AG10803 (cell line): Measurements from ENCODE around the gene UBE2Q1.

Source experiments
- DNase-seq: peaks from one replicate; pipeline ENCODE4 v3.0.0; 2010; ENCODE audit warnings: low read depth
- H3K4me3 ChIP-seq: 2 replicates; pipeline ENCODE4 v1.5.1; 2011; ENCODE audit warnings: mild to moderate bottlenecking, low read length, control low read depth
- TF ChIP-seq, protein P1 (sequence below): conservative IDR thresholded peaks from 2 replicates; pipeline ENCODE4 v1.5.1; 2011; ENCODE audit warnings: mild to moderate bottlenecking, low read length, control low read depth, inconsistent platforms

Gene UBE2Q1

GRCh38 chr1:154559466-154560044 is 1.1 kb upstream of the UBE2Q1 start:
- peak; percentile 90 for DNase-seq
- TF ChIP-seq, protein P1, sequence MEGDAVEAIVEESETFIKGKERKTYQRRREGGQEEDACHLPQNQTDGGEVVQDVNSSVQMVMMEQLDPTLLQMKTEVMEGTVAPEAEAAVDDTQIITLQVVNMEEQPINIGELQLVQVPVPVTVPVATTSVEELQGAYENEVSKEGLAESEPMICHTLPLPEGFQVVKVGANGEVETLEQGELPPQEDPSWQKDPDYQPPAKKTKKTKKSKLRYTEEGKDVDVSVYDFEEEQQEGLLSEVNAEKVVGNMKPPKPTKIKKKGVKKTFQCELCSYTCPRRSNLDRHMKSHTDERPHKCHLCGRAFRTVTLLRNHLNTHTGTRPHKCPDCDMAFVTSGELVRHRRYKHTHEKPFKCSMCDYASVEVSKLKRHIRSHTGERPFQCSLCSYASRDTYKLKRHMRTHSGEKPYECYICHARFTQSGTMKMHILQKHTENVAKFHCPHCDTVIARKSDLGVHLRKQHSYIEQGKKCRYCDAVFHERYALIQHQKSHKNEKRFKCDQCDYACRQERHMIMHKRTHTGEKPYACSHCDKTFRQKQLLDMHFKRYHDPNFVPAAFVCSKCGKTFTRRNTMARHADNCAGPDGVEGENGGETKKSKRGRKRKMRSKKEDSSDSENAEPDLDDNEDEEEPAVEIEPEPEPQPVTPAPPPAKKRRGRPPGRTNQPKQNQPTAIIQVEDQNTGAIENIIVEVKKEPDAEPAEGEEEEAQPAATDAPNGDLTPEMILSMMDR, result peak; percentile 95

GRCh38 chr1:154558720-154559465 is 431 bp upstream of the UBE2Q1 start:
- DNase-seq, result peak; percentile 99
- peak overlapping the region; percentile 76 for H3K4me3 ChIP-seq
- TF ChIP-seq, protein P1, result no peak

More at GRCh38 chr1:154559466-154560044, 1.1 kb upstream of the UBE2Q1 start:
- peak overlapping the region; percentile 76 for H3K4me3 ChIP-seq

DNA sequence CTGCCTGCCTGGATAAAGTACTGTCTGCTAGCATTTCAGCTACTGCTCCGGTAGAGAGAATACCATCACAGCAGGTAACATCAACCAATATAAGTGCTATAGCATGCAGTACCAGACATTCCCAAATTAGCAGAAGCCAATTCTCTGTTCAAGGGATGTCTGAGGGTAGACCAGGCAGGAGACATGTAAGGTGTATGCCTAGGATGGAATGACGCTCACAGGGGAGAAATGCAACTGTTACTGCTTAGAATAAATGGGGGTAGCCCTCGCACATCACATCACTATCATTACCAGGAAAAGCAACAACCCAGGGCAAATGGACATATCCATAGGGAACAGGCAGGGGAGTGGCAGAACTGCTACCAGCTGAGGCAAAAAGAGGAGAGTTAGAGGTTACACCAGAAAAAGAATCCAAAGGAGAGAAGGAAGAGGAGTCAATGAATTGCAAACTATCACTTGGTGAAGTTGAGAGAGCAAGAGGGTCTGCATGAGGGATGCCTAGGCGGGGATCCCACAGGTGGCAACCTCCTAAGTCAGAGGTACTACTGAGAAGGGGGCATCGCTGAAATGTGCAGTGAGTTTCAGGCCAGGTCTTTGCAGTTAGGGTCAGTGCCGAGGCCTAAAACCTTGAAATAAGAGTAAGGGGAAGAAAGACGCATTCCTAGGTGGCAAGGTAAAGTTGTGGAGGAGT is 1.1 kb downstream of the UBE2Q1 start:
- DNase-seq, result no peak
- H3K4me3 ChIP-seq, result peak overlapping the region; percentile 73
- TF ChIP-seq, protein P1, result no peak

GRCh38 chr1:154556422-154556821 is 2.0 kb downstream of the UBE2Q1 start:
- H3K4me3 ChIP-seq, result peak overlapping the region; percentile 73
- DNase-seq, result peak; percentile 57
- TF ChIP-seq, protein P1, result no peak

DNA sequence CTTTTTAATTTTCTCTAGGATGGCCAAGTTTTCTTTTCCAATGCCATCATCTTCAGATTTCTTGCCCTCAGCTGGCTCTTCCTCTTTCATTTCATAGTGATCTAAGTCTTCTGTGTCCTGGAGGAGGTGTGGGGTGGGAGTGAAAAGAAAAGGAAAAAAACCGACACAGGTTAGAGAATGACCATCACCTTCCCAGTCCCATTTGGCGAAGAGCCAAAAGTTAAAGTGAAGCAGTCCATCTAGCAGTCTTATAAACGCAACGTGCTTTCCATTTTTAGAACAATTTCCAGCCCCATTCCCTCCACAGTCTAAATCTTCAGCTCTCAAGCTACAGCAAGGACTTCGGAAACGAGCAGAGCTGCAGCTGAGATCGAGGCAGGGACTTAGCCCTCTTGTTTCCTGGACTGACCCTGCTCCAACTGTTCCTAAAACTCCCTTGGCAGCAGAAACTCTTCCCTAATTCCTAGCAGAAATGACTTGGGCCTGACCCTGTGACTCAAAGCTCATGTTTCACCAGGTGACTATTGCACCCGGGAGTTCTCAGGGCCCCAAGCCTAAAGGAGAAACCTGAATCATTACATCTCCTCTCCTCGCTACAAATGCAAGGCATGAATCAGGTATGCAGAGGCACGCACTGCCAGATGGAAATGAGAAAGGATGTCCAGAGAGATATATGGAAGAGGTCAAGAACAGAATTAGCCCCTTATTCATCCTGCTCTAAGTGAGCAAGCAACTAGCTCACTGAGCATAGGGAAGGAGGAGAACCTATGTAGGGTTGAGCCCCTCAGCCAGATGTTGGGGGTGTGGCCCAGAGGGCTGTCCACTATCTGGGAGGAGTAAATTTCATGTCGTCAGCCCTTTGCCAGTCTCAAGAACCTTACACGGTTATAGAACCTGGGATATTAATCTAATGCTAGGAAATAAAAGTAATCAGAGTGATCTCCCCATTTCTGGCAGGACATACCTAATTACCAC is 5.1 kb downstream of the UBE2Q1 start:
- H3K4me3 ChIP-seq, result no peak overlapping the region
- TF ChIP-seq, protein P1, result no peak
- no peak for DNase-seq

DNA sequence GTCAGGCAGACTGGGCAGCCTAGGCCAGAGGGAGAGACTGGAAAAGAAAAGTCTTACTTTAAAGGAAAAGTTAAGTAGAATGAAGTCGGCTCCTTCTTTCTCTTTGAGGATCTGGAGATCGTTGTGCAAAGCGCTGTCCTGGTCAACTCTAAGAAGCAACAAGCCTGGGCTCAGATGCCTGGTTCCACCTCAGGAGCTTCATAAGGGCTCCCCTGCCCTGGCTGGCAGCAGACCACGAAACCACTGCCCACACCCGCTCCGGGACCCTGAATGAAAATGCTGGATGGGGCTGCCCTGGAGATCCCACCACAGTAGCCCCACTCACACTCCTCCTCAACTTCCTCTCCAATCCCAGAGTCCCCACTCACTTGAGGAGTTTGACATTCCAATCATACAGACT is 6.4 kb downstream of the UBE2Q1 start:
- no peak for DNase-seq
- no peak overlapping the region for H3K4me3 ChIP-seq
- TF ChIP-seq, protein P1, result no peak
